HL-60 (cell line): Measurements from ENCODE around the gene AQP7.
"Not testable (repeated sequence)": the region's sequence is repeated elsewhere in the genome, so short reads cannot be mapped to it uniquely, and the experiment has no call there.

Experiments
- GABPA ChIP-seq: IDR thresholded peaks from 2 replicates; pipeline ENCODE4 v1.6.1; 2012; ENCODE audit warnings: low read depth
- POLR2AphosphoS5 ChIP-seq: IDR thresholded peaks from 2 replicates; pipeline ENCODE4 v1.6.1; 2012; ENCODE audit warnings: low read depth
- SPI1 ChIP-seq: IDR thresholded peaks from 2 replicates; pipeline ENCODE4 v1.6.1; 2012; ENCODE audit warnings: low read depth, mild to moderate bottlenecking, borderline replicate concordance
- TF ChIP-seq, protein P1 (sequence below): IDR thresholded peaks from one replicate; pipeline ENCODE4 v1.5.1; 2011; ENCODE audit warnings: low read length, control low read depth, inconsistent platforms; ENCODE audit not compliant: insufficient read depth
- TF ChIP-seq, protein P2 (sequence below): IDR thresholded peaks from 2 replicates; pipeline ENCODE4 v1.6.1; 2012; ENCODE audit warnings: low read depth; ENCODE audit not compliant: insufficient replicate concordance

DNA sequence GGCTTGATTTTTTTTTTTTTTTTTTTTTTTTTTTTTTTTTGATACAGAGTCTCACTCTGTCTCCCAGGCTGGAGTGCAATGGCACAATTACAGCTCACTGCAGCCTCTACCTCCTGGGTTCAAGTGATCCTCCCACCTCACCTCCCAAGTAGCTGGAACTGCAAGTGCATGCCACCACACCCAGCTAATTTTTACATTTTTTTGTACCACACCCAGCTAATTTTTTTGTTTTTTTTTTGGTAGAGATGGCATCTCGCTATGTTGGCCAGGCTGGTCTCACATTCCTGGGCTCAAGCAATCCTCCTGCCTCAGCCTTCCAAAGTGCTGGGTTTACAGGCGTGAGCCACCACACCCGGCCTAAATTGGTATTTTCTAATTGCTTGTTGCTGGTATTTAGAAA, 43.7 kb downstream of the AQP7 start:
- TF ChIP-seq, protein P1, sequence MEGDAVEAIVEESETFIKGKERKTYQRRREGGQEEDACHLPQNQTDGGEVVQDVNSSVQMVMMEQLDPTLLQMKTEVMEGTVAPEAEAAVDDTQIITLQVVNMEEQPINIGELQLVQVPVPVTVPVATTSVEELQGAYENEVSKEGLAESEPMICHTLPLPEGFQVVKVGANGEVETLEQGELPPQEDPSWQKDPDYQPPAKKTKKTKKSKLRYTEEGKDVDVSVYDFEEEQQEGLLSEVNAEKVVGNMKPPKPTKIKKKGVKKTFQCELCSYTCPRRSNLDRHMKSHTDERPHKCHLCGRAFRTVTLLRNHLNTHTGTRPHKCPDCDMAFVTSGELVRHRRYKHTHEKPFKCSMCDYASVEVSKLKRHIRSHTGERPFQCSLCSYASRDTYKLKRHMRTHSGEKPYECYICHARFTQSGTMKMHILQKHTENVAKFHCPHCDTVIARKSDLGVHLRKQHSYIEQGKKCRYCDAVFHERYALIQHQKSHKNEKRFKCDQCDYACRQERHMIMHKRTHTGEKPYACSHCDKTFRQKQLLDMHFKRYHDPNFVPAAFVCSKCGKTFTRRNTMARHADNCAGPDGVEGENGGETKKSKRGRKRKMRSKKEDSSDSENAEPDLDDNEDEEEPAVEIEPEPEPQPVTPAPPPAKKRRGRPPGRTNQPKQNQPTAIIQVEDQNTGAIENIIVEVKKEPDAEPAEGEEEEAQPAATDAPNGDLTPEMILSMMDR: not testable (repeated sequence)
- TF ChIP-seq POLR2AphosphoS5, SPI1, GABPA: not testable (repeated sequence)
- TF ChIP-seq, protein P2, sequence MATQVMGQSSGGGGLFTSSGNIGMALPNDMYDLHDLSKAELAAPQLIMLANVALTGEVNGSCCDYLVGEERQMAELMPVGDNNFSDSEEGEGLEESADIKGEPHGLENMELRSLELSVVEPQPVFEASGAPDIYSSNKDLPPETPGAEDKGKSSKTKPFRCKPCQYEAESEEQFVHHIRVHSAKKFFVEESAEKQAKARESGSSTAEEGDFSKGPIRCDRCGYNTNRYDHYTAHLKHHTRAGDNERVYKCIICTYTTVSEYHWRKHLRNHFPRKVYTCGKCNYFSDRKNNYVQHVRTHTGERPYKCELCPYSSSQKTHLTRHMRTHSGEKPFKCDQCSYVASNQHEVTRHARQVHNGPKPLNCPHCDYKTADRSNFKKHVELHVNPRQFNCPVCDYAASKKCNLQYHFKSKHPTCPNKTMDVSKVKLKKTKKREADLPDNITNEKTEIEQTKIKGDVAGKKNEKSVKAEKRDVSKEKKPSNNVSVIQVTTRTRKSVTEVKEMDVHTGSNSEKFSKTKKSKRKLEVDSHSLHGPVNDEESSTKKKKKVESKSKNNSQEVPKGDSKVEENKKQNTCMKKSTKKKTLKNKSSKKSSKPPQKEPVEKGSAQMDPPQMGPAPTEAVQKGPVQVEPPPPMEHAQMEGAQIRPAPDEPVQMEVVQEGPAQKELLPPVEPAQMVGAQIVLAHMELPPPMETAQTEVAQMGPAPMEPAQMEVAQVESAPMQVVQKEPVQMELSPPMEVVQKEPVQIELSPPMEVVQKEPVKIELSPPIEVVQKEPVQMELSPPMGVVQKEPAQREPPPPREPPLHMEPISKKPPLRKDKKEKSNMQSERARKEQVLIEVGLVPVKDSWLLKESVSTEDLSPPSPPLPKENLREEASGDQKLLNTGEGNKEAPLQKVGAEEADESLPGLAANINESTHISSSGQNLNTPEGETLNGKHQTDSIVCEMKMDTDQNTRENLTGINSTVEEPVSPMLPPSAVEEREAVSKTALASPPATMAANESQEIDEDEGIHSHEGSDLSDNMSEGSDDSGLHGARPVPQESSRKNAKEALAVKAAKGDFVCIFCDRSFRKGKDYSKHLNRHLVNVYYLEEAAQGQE: not testable (repeated sequence)
